Suprapubic skin (tissue), 4 donors: ENCODE results near the gene MTSS2. TPM values are rescaled to one million over a fixed set of nuclear protein-coding genes. Genes with fewer than 3 reads are reported as not detected.

Source experiments
- DNase-seq, 2 donors: peaks; one replicate each; pipeline ENCODE4 v3.0.0-alpha.2; 2019; ENCODE audit warnings: low spot score in 2 of 2
- H3K27ac ChIP-seq: fragments of 200-600 bp; sonication (generic); one replicate; pipeline ENCODE4 v1.5.1; 2019
- H3K27me3 ChIP-seq: fragments of 200-600 bp; sonication (generic); one replicate; pipeline ENCODE4 v1.5.1; 2019
- H3K36me3 ChIP-seq: fragments of 200-600 bp; sonication (generic); one replicate; pipeline ENCODE4 v1.5.1; 2019
- H3K4me1 ChIP-seq: fragments of 200-600 bp; sonication (generic); one replicate; pipeline ENCODE4 v1.5.1; 2019
- H3K4me3 ChIP-seq: fragments of 200-600 bp; sonication (generic); one replicate; pipeline ENCODE4 v1.5.1; 2019; ENCODE audit warnings: mild to moderate bottlenecking
- H3K9me3 ChIP-seq: fragments of 200-600 bp; sonication (generic); one replicate; pipeline ENCODE4 v1.5.1; 2019
- CTCF ChIP-seq, 2 donors: fragments of 200-600 bp in 1 of 2; fragments of 450-650 bp in 1 of 2; sonication (generic) in 1 of 2; IDR thresholded peaks; one replicate each; pipeline ENCODE4 v1.5.1; 2016 to 2019; ENCODE audit warnings: antibody characterized with exemption in 2 of 2, mild to moderate bottlenecking in 1 of 2, moderate library complexity in 1 of 2
- EP300 ChIP-seq: sonication (generic); formaldehyde crosslinking; IDR thresholded peaks from one replicate; pipeline ENCODE4 v1.6.1; 2017; ENCODE audit warnings: antibody characterized with exemption
- POLR2A ChIP-seq, 2 donors: fragments of 450-650 bp; IDR thresholded peaks; one replicate each; pipeline ENCODE4 v1.6.1; 2017; ENCODE audit warnings: antibody characterized with exemption in 2 of 2, mild to moderate bottlenecking in 2 of 2, moderate library complexity in 2 of 2
- POLR2AphosphoS5 ChIP-seq, 3 donors: sonication (generic); formaldehyde crosslinking; IDR thresholded peaks; one replicate each; pipeline ENCODE4 v1.6.1; 2017; ENCODE audit warnings: antibody characterized with exemption in 3 of 3
- WGBS: methylation state at CpG from one replicate; pipeline ENCODE4 v1.1.5; 2018; 5-methylcytosine and 5-hydroxymethylcytosine counted together
- total RNA-seq, 4 donors: library from RNA; depleted of rRNA; stranded (reverse); fragments of >200 nt; gene quantifications; one replicate each; pipeline ENCODE4 v1.1.0, GENCODE V29; 2016

Gene MTSS2
- total RNA-seq, 4 donors from 2014 or later: 30.1 to 58.7 (median 42.6) TPM

- Histone ChIP-seq H3K9me3 (no peaks in the 10 kb centered on the region), H3K4me3 (peak overlapping the region; percentile 85), H3K27ac (peak overlapping the region; percentile 91), H3K36me3 (peaks cover 22% of the 10 kb centered on the region), H3K4me1 (peaks cover 78% of the 10 kb centered on the region), H3K27me3 (no peaks in the 10 kb centered on the region)
- no peak for DNase-seq
- WGBS: 69% methylated on average over 5 of the region's 13 CpGs
- TF ChIP-seq POLR2AphosphoS5 (IDR thresholded peaks at IDR 0.05) (no peak), CTCF (IDR thresholded peaks at IDR 0.05) (no peak), POLR2A (IDR thresholded peaks at IDR 0.05) (no peak)
These were observed 2.5 kb downstream of the MTSS2 start for GRCh38 chr16:70683146-70683944.

GRCh38 chr16:70682239-70683145, 3.4 kb downstream of the MTSS2 start:
- peak overlapping the region; percentile 24 for H3K4me3 ChIP-seq
- H3K36me3 ChIP-seq: peaks cover 30% of the 10 kb centered on the region
- peak overlapping the region; percentile 70 for H3K27ac ChIP-seq
- DNase-seq: no peak
- H3K4me1 ChIP-seq: peaks cover 70% of the 10 kb centered on the region
- no peak for TF ChIP-seq POLR2AphosphoS5 (IDR thresholded peaks at IDR 0.05)
- TF ChIP-seq CTCF (IDR thresholded peaks at IDR 0.05): no peak
- TF ChIP-seq POLR2A (IDR thresholded peaks at IDR 0.05): no peak
- TF ChIP-seq EP300: no peak
- H3K27me3 ChIP-seq: no peaks in the 10 kb centered on the region
- no peaks in the 10 kb centered on the region for H3K9me3 ChIP-seq
- WGBS: 60% methylated on average over 8 of the region's 14 CpGs

- peaks cover 39% of the 10 kb centered on the region for H3K36me3 ChIP-seq
- H3K4me3 ChIP-seq: peak overlapping the region; percentile 24
- TF ChIP-seq POLR2AphosphoS5 (IDR thresholded peaks at IDR 0.05) (no peak), CTCF (IDR thresholded peaks at IDR 0.05) (no peak), EP300 (no peak), POLR2A (IDR thresholded peaks at IDR 0.05) (no peak)
- 37% methylated on average over 7 of the region's 13 CpGs for WGBS
- no peak for DNase-seq
- H3K27ac ChIP-seq: peak overlapping the region; percentile 70
- H3K4me1 ChIP-seq: peaks cover 61% of the 10 kb centered on the region
- H3K9me3 ChIP-seq: no peaks in the 10 kb centered on the region
- H3K27me3 ChIP-seq: no peaks in the 10 kb centered on the region
These were observed 4.2 kb downstream of the MTSS2 start for GRCh38 chr16:70681382-70682238.

DNA sequence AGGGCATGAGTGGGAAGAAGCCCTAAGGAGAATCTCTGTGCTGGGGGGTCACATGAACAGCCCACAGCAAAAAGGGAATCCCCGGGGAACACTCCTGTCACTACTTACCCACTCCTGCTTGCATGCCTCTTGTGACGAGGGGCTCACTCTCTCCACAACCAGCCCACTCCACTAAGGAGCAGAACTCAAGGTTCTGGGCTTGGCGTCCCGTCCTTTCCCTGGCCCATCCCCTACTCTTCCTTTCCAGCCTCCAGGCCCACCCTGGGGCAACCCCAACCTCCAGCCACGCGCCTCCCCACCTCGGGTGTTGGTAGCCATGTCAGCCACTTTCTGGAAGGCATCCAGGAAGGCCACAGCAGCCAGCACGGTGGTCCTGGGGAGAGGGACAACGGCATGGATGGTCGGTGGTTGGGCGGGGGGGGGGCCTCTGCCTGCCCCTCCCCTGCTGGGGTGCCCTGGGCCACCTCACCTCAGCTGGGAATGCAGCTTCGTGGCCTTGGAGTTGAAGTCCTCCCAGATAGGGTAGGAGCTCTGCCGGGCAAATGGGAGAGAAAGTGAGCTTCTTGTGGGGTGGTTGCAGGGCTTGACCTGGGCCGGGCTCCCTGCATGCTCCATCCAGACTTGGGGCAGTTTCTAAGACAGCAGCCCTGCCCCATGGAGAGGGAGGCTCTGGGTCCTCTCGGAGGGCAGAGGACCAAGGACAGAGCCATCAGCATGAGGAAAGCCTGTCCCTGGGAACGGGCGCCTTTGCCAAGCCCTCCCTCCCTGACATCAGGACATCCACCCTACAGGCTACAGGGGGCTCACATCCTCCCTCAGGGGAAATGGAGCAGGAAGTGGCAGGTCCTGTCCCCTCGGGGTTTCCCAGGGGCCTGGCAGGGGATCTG, 5.1 kb downstream of the MTSS2 start:
- no peak for TF ChIP-seq CTCF (IDR thresholded peaks at IDR 0.05)
- TF ChIP-seq EP300: no peak
- TF ChIP-seq POLR2A (IDR thresholded peaks at IDR 0.05): no peak
- no peak for TF ChIP-seq POLR2AphosphoS5 (IDR thresholded peaks at IDR 0.05)
- WGBS: 56% methylated on average over 17 of the region's 18 CpGs
- Histone ChIP-seq H3K9me3 (no peaks in the 10 kb centered on the region), H3K4me1 (peaks cover 55% of the 10 kb centered on the region), H3K27me3 (no peaks in the 10 kb centered on the region), H3K36me3 (peaks cover 48% of the 10 kb centered on the region), H3K27ac (peak overlapping the region; percentile 70), H3K4me3 (peak overlapping the region; percentile 24)
- DNase-seq: no peak
